K562 (cell line): ENCODE results near the gene DIMT1. TPM values are rescaled to one million over a fixed set of nuclear protein-coding genes. Genes with fewer than 3 reads are reported as not detected.

Source experiments
- ATAC-seq: fragments of 200-7000 bp; cut with Tn5 transposase; 3 replicates; pipeline ENCODE4 v1.9.1; 2020; ENCODE audit warnings: moderate library complexity
- BruUV-seq: library from RNA; stranded (reverse); fragments of 400-500 nt; replicated peaks from 2 replicates; lab custom pipeline; 2021; lab: Mats Ljungman, UMichigan
- CTCF ChIA-PET: fragments of 300-600 bp; formaldehyde crosslinking; extraction: SDS; loops from one replicate; lab custom pipeline; 2021; ENCODE audit warnings: low intra/inter-chr PET ratio; lab: Yijun Ruan, JAX
- POLR2A ChIA-PET: fragments of 300-600, 350-650 bp; sonication (Branson Sonifier 250); formaldehyde crosslinking; extraction: SDS; loops from one replicate; lab custom pipeline; 2021; ENCODE audit warnings: antibody characterized with exemption, inconsistent platforms; lab: Yijun Ruan, JAX
- DNase-seq, 4 experiments: peaks; one replicate each; pipeline versions ENCODE4 v3.0.0 to v3.0.0-alpha.2; 2011 to 2018; ENCODE audit warnings: low spot score in 3 of 4, mixed read lengths in 3 of 4; ENCODE audit errors: extremely low read depth in 1 of 4
- FAIRE-seq: peaks from 2 replicates; lab custom pipeline; 2011; peaks lifted over from hg19 to GRCh38; lab: Jason Lieb, UNC
- H2AFZ ChIP-seq: 2 replicates; pipeline ENCODE4 v1.6.0; 2011; ENCODE audit warnings: low read depth, low read length, control low read depth, inconsistent platforms
- H3K27ac ChIP-seq: fragments of 200-600 bp; 3 replicates; pipeline ENCODE4 v1.8.0; 2011; ENCODE audit warnings: low read depth, mild to moderate bottlenecking, control low read depth, inconsistent platforms, low read length, moderate library complexity, mixed read lengths; ENCODE audit errors: extremely low read depth
- H3K27me3 ChIP-seq, 2 experiments: fragments of 300-600 bp in 1 of 2; 2 replicates in 1 of 2; 3 replicates in 1 of 2; pipeline versions ENCODE4 v1.6.0 to v1.8.0; 2011; ENCODE audit warnings: inconsistent platforms in 2 of 2, low read length in 2 of 2, mild to moderate bottlenecking in 1 of 2, mixed read lengths in 1 of 2, moderate library complexity in 1 of 2; ENCODE audit not compliant: control insufficient read depth in 2 of 2, insufficient read depth in 2 of 2
- H3K36me3 ChIP-seq: fragments of 300-600 bp; 3 replicates; pipeline ENCODE4 v1.8.0; 2011; ENCODE audit warnings: mild to moderate bottlenecking, low read length, inconsistent platforms; ENCODE audit not compliant: control insufficient read depth, insufficient read depth
- H3K4me1 ChIP-seq, 2 experiments: fragments of 200-600 bp in 1 of 2; replicated peaks in 1 of 2; 2 replicates in 1 of 2; 3 replicates in 1 of 2; pipeline versions ENCODE4 v1.5.1 to v1.8.0; 2011; ENCODE audit warnings: inconsistent platforms in 2 of 2, low read length in 2 of 2, mild to moderate bottlenecking in 1 of 2, mixed read lengths in 1 of 2, moderate library complexity in 1 of 2; ENCODE audit not compliant: control insufficient read depth in 2 of 2, insufficient read depth in 2 of 2
- H3K4me2 ChIP-seq: 2 replicates; pipeline ENCODE4 v1.6.1; 2011; ENCODE audit warnings: low read length, control low read depth, inconsistent platforms, mixed read lengths; ENCODE audit not compliant: insufficient read depth
- H3K4me3 ChIP-seq: fragments of 200-600 bp; sonication (generic), shearing (Covaris generic); 2 replicates; pipeline ENCODE4 v1.5.1; 2016; ENCODE audit warnings: control low read depth, inconsistent platforms
- H3K79me2 ChIP-seq: fragments of 200-600 bp; 3 replicates; pipeline ENCODE4 v1.8.0; 2011; ENCODE audit warnings: low read length, inconsistent platforms; ENCODE audit not compliant: control insufficient read depth, insufficient read depth
- H3K9ac ChIP-seq, 2 experiments: 2 replicates each; pipeline versions ENCODE4 v1.6.0 to v1.6.1; 2011; ENCODE audit warnings: low read depth in 2 of 2, low read length in 2 of 2, control low read depth in 1 of 2, inconsistent platforms in 1 of 2, mild to moderate bottlenecking in 1 of 2, mixed read lengths in 1 of 2; ENCODE audit not compliant: insufficient read depth in 1 of 2
- H3K9me1 ChIP-seq: one replicate; pipeline ENCODE4 v1.6.0; 2011; ENCODE audit warnings: inconsistent platforms, mild to moderate bottlenecking, low read length, moderate library complexity; ENCODE audit not compliant: control insufficient read depth, insufficient read depth
- H3K9me3 ChIP-seq: replicated peaks from 2 replicates; pipeline ENCODE4 v1.5.1; 2011; ENCODE audit warnings: low read depth, low read length, inconsistent platforms; ENCODE audit not compliant: control insufficient read depth, insufficient read depth
- H4K20me1 ChIP-seq: replicated peaks from 2 replicates; pipeline ENCODE4 v1.6.1; 2011; ENCODE audit warnings: low read length, inconsistent platforms, mixed read lengths; ENCODE audit not compliant: control insufficient read depth, insufficient read depth
- ETV6 ChIP-seq, 3 experiments: fragments of 150-350 bp in 1 of 3; sonication (generic) in 1 of 3; formaldehyde crosslinking in 1 of 3; IDR thresholded peaks; 2 replicates each; pipeline versions ENCODE4 v1.6.1 to v1.8.0; 2014 to 2022; ENCODE audit warnings: borderline replicate concordance in 2 of 3, low read depth in 2 of 3, antibody characterized with exemption in 1 of 3, low read length in 1 of 3, mild to moderate bottlenecking in 1 of 3, missing genetic modification reagents in 1 of 3
- KAT8 ChIP-seq: fragments of 450-650 bp; IDR thresholded peaks from 2 replicates; pipeline ENCODE4 v1.6.1; 2016; ENCODE audit warnings: low read depth, mild to moderate bottlenecking
- MEIS2 ChIP-seq: fragments of 450-650 bp; IDR thresholded peaks from 2 replicates; pipeline ENCODE4 v1.6.1; 2014; ENCODE audit warnings: mild to moderate bottlenecking; ENCODE audit not compliant: partially characterized antibody
- PBX2 ChIP-seq, 2 experiments: IDR thresholded peaks in 1 of 2; conservative IDR thresholded peaks in 1 of 2; 2 replicates each; pipeline ENCODE4 v1.6.1; 2016; ENCODE audit warnings: low read depth in 2 of 2, mild to moderate bottlenecking in 1 of 2, missing compliant biosample characterization in 1 of 2, missing genetic modification characterization in 1 of 2, moderate library complexity in 1 of 2
- STAT5A ChIP-seq: IDR thresholded peaks from 2 replicates; pipeline ENCODE4 v1.6.1; 2012; ENCODE audit warnings: low read length, inconsistent platforms, borderline replicate concordance
- TAL1 ChIP-seq: fragments of 450-650 bp; IDR thresholded peaks from 2 replicates; pipeline ENCODE4 v1.6.1; 2016; ENCODE audit warnings: mild to moderate bottlenecking
- TBL1XR1 ChIP-seq, 2 experiments: IDR thresholded peaks; 2 replicates each; pipeline ENCODE4 v1.6.1; 2012; ENCODE audit warnings: improper control_type of control experiment in 2 of 2, low read length in 2 of 2, mild to moderate bottlenecking in 1 of 2
- TCF3 ChIP-seq: sonication (generic); formaldehyde crosslinking; IDR thresholded peaks from 2 replicates; pipeline ENCODE4 v1.4.0; 2020; ENCODE audit warnings: mild to moderate bottlenecking, missing genetic modification reagents
- ZFP30 ChIP-seq: fragments of 250-450 bp; sonication (Bioruptor Pico); IDR thresholded peaks from 2 replicates; pipeline ENCODE4 v1.8.0; 2022; ENCODE audit warnings: moderate library complexity, mild to moderate bottlenecking, inconsistent platforms, borderline replicate concordance
- WGBS: fragments of 100-300 bp; shearing (Covaris generic); methylation state at CpG from one replicate; pipeline ENCODE4 v1.1.6; 2016; ENCODE audit warnings: low coverage, mixed read lengths; ENCODE audit not compliant: insufficient coverage; ENCODE audit errors: missing lambda C conversion rate; 5-methylcytosine and 5-hydroxymethylcytosine counted together
- in situ Hi-C: fragments of 300-500 bp; cut with MboI; formaldehyde crosslinking; loops from 4 replicates; pipeline ENCODE4 v1.15.0; 2018; ENCODE audit warnings: inconsistent platforms, mixed read lengths
- intact Hi-C: fragments of 100-400 bp; cut with micrococcal nuclease; formaldehyde crosslinking; loops from 2 replicates; pipeline ENCODE4 v1.14.2; 2022
- polyA plus RNA-seq, 8 experiments: library from polyadenylated mRNA; depleted of rRNA in 4 of 8; stranded (reverse) in 5 of 8; unstranded in 3 of 8; fragments of >200 nt; fragmentation: Nextera tagmentation in 2 of 8; fragmentation: Illumina TruSeq in 1 of 8; extraction: Ambion mirVana in 2 of 8; extraction: Trizol in 1 of 8; gene quantifications; 2 replicates each; pipeline versions ENCODE4 v1.2.1 to v1.2.3, GENCODE V29; 2011 to 2014; ENCODE audit warnings: inconsistent platforms in 1 of 8, missing spikeins in 1 of 8
- total RNA-seq, 7 experiments: library from RNA; depleted of rRNA in 6 of 7; stranded (reverse); fragments of >200 nt in 6 of 7; fragmentation: Illumina TruSeq in 2 of 7; extraction: Trizol in 2 of 7; gene quantifications; 2 replicates each; pipeline versions ENCODE4 v1.2.1 to v1.2.3, GENCODE V29; 2011 to 2021; ENCODE audit warnings: low replicate concordance in 1 of 7
- TF ChIP-seq, protein P1 (sequence below): fragments of 450-650 bp; formaldehyde crosslinking; conservative IDR thresholded peaks from 2 replicates; pipeline ENCODE4 v1.4.0; 2022; ENCODE audit warnings: mild to moderate bottlenecking, missing genetic modification characterization
- TF ChIP-seq, protein P2 (sequence below), 2 experiments: fragments of 450-650 bp in 1 of 2; sonication (generic) in 1 of 2; formaldehyde crosslinking; conservative IDR thresholded peaks; 2 replicates each; pipeline versions ENCODE4 v1.4.0 to v1.8.1; 2020 to 2022; ENCODE audit warnings: mild to moderate bottlenecking in 1 of 2, missing genetic modification reagents in 1 of 2

DIMT1 gene
- total and polyA plus RNA-seq, 9 of the 15 experiments (the other 6 are each of a cell fraction or from before 2014, with no cell fraction given): 28.9 to 85.3 (median 54.1) TPM

DNA sequence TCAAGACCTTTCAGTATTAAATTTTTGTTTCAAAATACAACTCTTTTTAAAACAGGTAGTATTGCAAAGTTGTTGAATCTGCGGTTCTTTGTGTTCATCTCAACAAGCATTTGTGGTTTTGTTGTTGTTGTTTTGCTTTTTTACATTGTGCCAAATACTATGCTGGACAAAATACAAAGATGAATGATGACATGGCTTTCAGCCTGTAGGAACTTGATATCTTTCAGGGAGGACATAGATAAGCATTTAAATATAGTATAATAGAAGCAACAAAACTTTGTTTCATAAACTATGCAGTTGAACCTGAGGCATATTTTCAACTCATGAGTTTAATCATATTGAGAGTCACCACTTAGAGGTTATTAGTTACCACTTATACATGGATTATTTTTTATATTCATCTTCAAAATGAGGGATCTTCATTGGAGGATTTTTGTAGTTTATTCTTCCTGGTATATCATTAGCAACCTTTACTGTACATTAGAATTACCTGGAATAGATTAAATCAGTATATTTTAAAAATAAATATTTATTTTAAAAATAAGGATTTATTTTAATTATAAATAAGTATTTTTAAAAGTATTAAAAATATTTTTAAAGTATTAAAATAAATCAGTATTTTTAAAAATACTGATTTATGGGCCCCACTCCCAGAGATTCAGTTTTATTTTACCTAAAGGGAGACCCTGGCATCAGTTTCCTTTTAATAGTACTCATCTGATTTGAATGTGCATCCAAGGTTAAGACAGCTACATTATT is 54.8 kb downstream of the DIMT1 start:
- Histone ChIP-seq H3K4me3 (no peak overlapping the region), H3K27me3 (no peaks in the 10 kb centered on the region), H3K27ac (no peak overlapping the region), H4K20me1 (no peaks in the 10 kb centered on the region), H2AFZ (no peak overlapping the region), H3K9ac (no peak overlapping the region), H3K36me3 (peaks cover 60% of the 10 kb centered on the region), H3K9me1 (no peaks in the 10 kb centered on the region), H3K79me2 (peaks cover 52% of the 10 kb centered on the region), H3K9me3 (no peaks in the 10 kb centered on the region), H3K4me2 (no peak overlapping the region), H3K4me1 (peaks cover 0 to 4% of the 10 kb centered on the region in 2 experiments; a peak in 1 of 5 replicates)
- POLR2A ChIA-PET: no interaction called here
- in situ Hi-C loops (no loop called here), intact Hi-C loops (loop anchor here (5.0 kb wide), 1 partner anchor 122 kb away; no protein-coding TSS in a partner anchor)
- ATAC-seq (no peak), DNase-seq (no peak), FAIRE-seq (no peak)
- CTCF ChIA-PET: no interaction called here
- TSS peak; percentile 18 for BruUV-seq
- 79% methylated on average over 1 of the region's 1 CpG for WGBS
- TF ChIP-seq TCF3 (CRISPR knock-in tag) (peak; percentile 66), ETV6 (IDR thresholded peaks at IDR 0.05; ENCODE audit: borderline replicate concordance in 1 of 2, low read depth in 2 of 2, low read length in 1 of 2) (no peak), ETV6 (CRISPR knock-in tag; IDR thresholded peaks at IDR 0.05; ENCODE audit: borderline replicate concordance) (no peak), ZFP30 (no peak), KAT8 (no peak), STAT5A (no peak), TAL1 (peak; percentile 30; the same call in 1 of the 2 replicates), MEIS2 (peak; percentile 22), TBL1XR1 (IDR thresholded peaks at IDR 0.05; ENCODE audit: low read length in 2 of 2) (no peak), PBX2 (CRISPR knock-in tag; IDR thresholded peaks at IDR 0.05; ENCODE audit: low read depth) (no peak), PBX2 (tag; conservative IDR thresholded peaks at IDR 0.05; ENCODE audit: low read depth) (0 out of 2 replicates have a peak, but pooled peaks have one; percentile 11)
- TF ChIP-seq, protein P1, sequence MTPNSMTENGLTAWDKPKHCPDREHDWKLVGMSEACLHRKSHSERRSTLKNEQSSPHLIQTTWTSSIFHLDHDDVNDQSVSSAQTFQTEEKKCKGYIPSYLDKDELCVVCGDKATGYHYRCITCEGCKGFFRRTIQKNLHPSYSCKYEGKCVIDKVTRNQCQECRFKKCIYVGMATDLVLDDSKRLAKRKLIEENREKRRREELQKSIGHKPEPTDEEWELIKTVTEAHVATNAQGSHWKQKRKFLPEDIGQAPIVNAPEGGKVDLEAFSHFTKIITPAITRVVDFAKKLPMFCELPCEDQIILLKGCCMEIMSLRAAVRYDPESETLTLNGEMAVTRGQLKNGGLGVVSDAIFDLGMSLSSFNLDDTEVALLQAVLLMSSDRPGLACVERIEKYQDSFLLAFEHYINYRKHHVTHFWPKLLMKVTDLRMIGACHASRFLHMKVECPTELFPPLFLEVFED: no peak
- TF ChIP-seq, protein P2, sequence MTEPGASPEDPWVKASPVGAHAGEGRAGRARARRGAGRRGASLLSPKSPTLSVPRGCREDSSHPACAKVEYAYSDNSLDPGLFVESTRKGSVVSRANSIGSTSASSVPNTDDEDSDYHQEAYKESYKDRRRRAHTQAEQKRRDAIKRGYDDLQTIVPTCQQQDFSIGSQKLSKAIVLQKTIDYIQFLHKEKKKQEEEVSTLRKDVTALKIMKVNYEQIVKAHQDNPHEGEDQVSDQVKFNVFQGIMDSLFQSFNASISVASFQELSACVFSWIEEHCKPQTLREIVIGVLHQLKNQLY (CRISPR knock-in tag; conservative IDR thresholded peaks at IDR 0.05): no peak
